ENCODE data around the gene NUS1. TPM values are rescaled to one million over a fixed set of nuclear protein-coding genes. Genes with fewer than 3 reads are reported as not detected.
"Not testable (repeated sequence)": the region's sequence is repeated elsewhere in the genome, so short reads cannot be mapped to it uniquely, and the experiment has no call there.

Gene NUS1
- total RNA-seq, 4 donors from 2014 or later, result 14.1 to 23.7 (median 20.2) TPM

GRCh38 chr6:117687021-117687648, 11.9 kb downstream of the NUS1 start:
- Histone ChIP-seq H3K9me3 (no peaks in the 10 kb centered on the region), H3K4me3 (no peak overlapping the region), H3K4me1 (peaks cover 0 to 32% (median 3%) of the 10 kb centered on the region in 4 donors), H3K36me3 (peaks cover 0 to 8% (median 0%) of the 10 kb centered on the region in 3 donors), H3K27ac (no peak overlapping the region), H3K27me3 (peaks cover 0 to 2% of the 10 kb centered on the region in 2 donors)
- WGBS, 2 donors, result 77 to 87% methylated on average over 1 of the region's 1 CpG
- DNase-seq (ENCODE audit: low spot score in 2 of 2), result no peak
- TF ChIP-seq POLR2A (IDR thresholded peaks at IDR 0.05) (no peak), EP300 (IDR thresholded peaks at IDR 0.05) (no peak), CTCF (IDR thresholded peaks at IDR 0.05) (no peak)

DNA sequence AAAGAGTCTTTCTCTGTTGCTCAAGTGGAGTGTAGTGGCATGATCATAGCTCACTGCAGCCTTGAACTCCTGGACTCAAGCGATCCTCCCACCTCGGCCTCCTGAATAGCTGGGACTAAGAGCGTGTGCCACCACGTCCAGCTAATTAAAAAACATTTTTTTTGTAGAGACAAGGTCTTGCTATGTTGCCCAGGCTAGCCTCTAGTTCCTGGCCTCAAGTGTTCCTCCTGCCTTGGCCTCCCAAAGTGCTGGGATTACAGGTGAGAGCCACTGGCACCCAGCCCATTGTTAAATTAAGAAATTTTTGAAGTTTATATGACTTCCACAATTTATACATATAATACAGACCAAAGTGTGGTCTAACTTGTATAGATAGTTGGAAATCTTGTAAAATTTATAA, 14.3 kb downstream of the NUS1 start:
- not testable (repeated sequence) for DNase-seq (ENCODE audit: low spot score in 2 of 2); H3K27me3 ChIP-seq; H3K4me3 ChIP-seq; H3K27ac ChIP-seq; H3K9me3 ChIP-seq
- 92 to 97% methylated on average over 4 of the region's 4 CpGs for WGBS, 2 donors
- peaks cover 0 to 24% (median 0%) of the 10 kb centered on the region in 3 donors for H3K36me3 ChIP-seq
- H3K4me1 ChIP-seq, result peaks cover 0 to 16% (median 3%) of the 10 kb centered on the region in 4 donors

- no peak overlapping the region for H3K4me3 ChIP-seq
- 72 to 77% methylated on average over 3 of the region's 3 CpGs for WGBS, 2 donors
- no peak for TF ChIP-seq POLR2A (IDR thresholded peaks at IDR 0.05)
- no peak for TF ChIP-seq CTCF (IDR thresholded peaks at IDR 0.05)
- TF ChIP-seq EP300 (IDR thresholded peaks at IDR 0.05), result no peak
- H3K4me1 ChIP-seq, result no peaks in the 10 kb centered on the region
- DNase-seq (ENCODE audit: low spot score in 2 of 2), result no peak
- peaks cover 0 to 53% (median 0%) of the 10 kb centered on the region in 3 donors for H3K36me3 ChIP-seq
- no peaks in the 10 kb centered on the region for H3K27me3 ChIP-seq
- no peaks in the 10 kb centered on the region for H3K9me3 ChIP-seq
- no peak overlapping the region for H3K27ac ChIP-seq
Measured at GRCh38 chr6:117706504-117706903, 31.2 kb downstream of the NUS1 start.

DNA sequence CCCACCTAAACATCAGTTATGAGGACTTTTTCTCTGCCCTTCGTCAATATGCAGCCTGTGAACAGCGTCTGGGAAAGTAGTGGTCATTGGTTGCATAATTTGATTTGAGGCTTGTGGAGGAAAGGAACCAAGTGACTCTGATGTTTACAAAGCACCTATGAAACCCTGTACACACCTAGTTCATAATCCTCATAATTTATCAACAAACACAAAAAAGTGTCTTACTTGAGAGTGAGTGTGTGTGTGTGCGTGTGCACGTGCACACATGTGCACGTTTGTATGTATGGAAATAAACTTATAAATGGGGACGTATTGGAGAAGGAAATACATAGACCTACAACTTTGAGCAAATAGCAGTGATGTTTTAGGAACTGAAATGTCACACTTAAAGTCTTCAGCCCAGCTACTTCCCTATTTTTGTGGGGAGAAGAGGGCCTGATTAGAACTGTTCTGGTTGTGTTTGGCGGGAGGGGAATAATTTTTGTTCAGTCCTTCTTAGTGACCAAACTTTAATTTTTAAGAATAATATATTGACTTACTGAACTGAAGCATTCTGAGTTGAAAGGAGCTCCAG, 31.8 kb downstream of the NUS1 start:
- peaks cover 0 to 53% (median 0%) of the 10 kb centered on the region in 3 donors for H3K36me3 ChIP-seq
- H3K27ac ChIP-seq, result not testable (repeated sequence)
- WGBS, 2 donors, result 79 to 82% methylated on average over 6 of the region's 7 CpGs

DNA sequence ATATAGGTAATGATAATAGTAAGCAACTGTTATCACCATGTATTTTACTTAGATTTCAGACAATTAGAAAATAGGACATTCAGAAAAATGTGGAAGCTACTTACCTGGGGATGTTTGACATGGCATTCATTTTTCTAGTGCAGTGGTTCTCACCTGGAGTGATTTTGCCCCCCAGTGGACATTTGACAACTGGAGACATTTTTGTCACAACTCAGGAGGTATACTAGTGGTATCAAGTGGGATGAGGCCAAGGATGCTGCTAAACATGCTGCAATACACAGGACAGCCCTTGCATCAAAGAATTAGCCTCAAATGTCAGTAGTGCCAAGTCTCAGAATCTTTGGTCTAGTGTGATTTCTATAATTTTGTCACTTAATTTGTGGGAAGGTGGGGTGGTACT, 36.1 kb downstream of the NUS1 start:
- DNase-seq (ENCODE audit: low spot score in 2 of 2), result no peak
- Histone ChIP-seq H3K4me3 (no peak overlapping the region), H3K27me3 (no peaks in the 10 kb centered on the region), H3K36me3 (peaks cover 0 to 22% (median 0%) of the 10 kb centered on the region in 3 donors), H3K27ac (no peak overlapping the region), H3K4me1 (no peaks in the 10 kb centered on the region), H3K9me3 (no peaks in the 10 kb centered on the region)
- TF ChIP-seq POLR2A (IDR thresholded peaks at IDR 0.05) (no peak), EP300 (IDR thresholded peaks at IDR 0.05) (no peak), CTCF (IDR thresholded peaks at IDR 0.05) (no peak)

More for the DNA sequence above, 31.8 kb downstream of the NUS1 start:
- not testable (repeated sequence) for H3K27me3 ChIP-seq; H3K4me1 ChIP-seq; DNase-seq (ENCODE audit: low spot score in 2 of 2); H3K4me3 ChIP-seq; H3K9me3 ChIP-seq

GRCh38 chr6:117718895-117719294, 43.6 kb downstream of the NUS1 start:
- peaks cover 0 to 18% (median 0%) of the 10 kb centered on the region in 4 donors for H3K9me3 ChIP-seq
- peaks cover 0 to 6% (median 0%) of the 10 kb centered on the region in 3 donors for H3K36me3 ChIP-seq
- no peaks in the 10 kb centered on the region for H3K4me1 ChIP-seq
- TF ChIP-seq EP300 (IDR thresholded peaks at IDR 0.05) (no peak), CTCF (IDR thresholded peaks at IDR 0.05) (no peak), POLR2A (IDR thresholded peaks at IDR 0.05) (no peak)
- H3K27ac ChIP-seq, result no peak overlapping the region
- no peak overlapping the region for H3K4me3 ChIP-seq
- H3K27me3 ChIP-seq, result no peaks in the 10 kb centered on the region
- no peak for DNase-seq (ENCODE audit: low spot score in 2 of 2)

DNA sequence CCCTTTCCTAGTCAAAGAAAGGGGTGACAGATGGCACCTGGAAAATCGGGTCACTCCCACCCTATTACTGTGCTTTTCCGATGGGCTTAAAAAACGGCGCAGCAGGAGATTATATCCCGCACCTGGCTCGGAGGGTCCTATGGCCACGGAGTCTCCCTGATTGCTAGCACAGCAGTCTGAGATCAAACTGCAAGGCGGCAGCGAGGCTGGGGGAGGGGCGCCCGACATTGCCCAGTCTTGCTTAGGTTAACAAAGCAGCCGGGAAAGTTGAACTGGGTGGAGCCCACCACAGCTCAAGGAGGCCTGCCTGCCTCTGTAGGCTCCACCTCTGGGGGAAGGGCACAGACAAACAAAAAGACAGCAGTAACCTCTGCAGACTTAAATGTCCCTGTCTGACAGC, 46.3 kb downstream of the NUS1 start:
- WGBS, 2 donors, result 94 to 96% methylated on average over 12 of the region's 12 CpGs
- not testable (repeated sequence) for H3K36me3 ChIP-seq, H3K4me3 ChIP-seq

More for the DNA sequence above, 46.3 kb downstream of the NUS1 start:
- H3K4me1 ChIP-seq; H3K27ac ChIP-seq; DNase-seq (ENCODE audit: low spot score in 2 of 2); H3K27me3 ChIP-seq: not testable (repeated sequence)
- peaks cover 0 to 21% (median 0%) of the 10 kb centered on the region in 4 donors for H3K9me3 ChIP-seq
